GM12801 (cell line): ENCODE results near the gene PRKAR1A.

Experiments
- CTCF ChIP-seq: IDR thresholded peaks from one replicate; pipeline ENCODE4 v1.5.1; 2011; ENCODE audit warnings: control low read depth; ENCODE audit not compliant: insufficient read length; ENCODE audit errors: extremely low read depth

PRKAR1A gene

GRCh38 chr17:68562736-68563135 lies 50.5 kb downstream of the PRKAR1A start:
- no peak for TF ChIP-seq CTCF

- no peak for TF ChIP-seq CTCF
These were observed 52.3 kb downstream of the PRKAR1A start for GRCh38 chr17:68564415-68565111.

GRCh38 chr17:68565661-68566441 lies 53.6 kb downstream of the PRKAR1A start:
- TF ChIP-seq CTCF, result no peak

GRCh38 chr17:68566442-68566738 lies 54.2 kb downstream of the PRKAR1A start:
- TF ChIP-seq CTCF, result no peak

- TF ChIP-seq CTCF, result no peak
These were observed 54.8 kb downstream of the PRKAR1A start for GRCh38 chr17:68567035-68567434.

- no peak for TF ChIP-seq CTCF
These were observed 55.4 kb downstream of the PRKAR1A start for GRCh38 chr17:68567581-68567980.

GRCh38 chr17:68568581-68568980 lies 56.4 kb downstream of the PRKAR1A start:
- TF ChIP-seq CTCF, result no peak
